ENCODE measurements around the gene GABPB2. TPM values are rescaled to one million over a fixed set of nuclear protein-coding genes. Genes with fewer than 3 reads are reported as not detected.

Gene GABPB2
- total RNA-seq, 1 experiment from 2014 or later: 6.4 TPM

- DNase-seq (peak; percentile 21), ATAC-seq (no peak)
- no peak within 1 kb of the TSS for H3K27ac ChIP-seq (ENCODE audit: low read length)
- H3F3A ChIP-seq (ENCODE audit: low read length, unreplicated experiment): no peaks in the 10 kb centered on the region
- intact Hi-C loops (cut with micrococcal nuclease): no loop called here
- no peak within 1 kb of the TSS for H3K4me2 ChIP-seq (ENCODE audit: low read length)
- BruUV-seq (replicated peaks): no TSS peak
- no peak within 1 kb of the TSS for H3K4me3 ChIP-seq (ENCODE audit: low read length)
- CTCF ChIA-PET: no interaction called here
- H2AFZ ChIP-seq (ENCODE audit: low read length): no peak within 1 kb of the TSS
- TF ChIP-seq CTCF (conservative IDR thresholded peaks at IDR 0.05; ENCODE audit: low read depth, low read length): no peak
- TF ChIP-seq EZH2 (IDR thresholded peaks at IDR 0.05; ENCODE audit: low read length, unreplicated experiment): no peak
- TF ChIP-seq EZH2phosphoT487 (IDR thresholded peaks at IDR 0.05; ENCODE audit: borderline replicate concordance, low read length): no peak
- no peaks in the 10 kb centered on the region for H4K20me1 ChIP-seq (ENCODE audit: low read length)
- no peak within 1 kb of the TSS for H3K9ac ChIP-seq (ENCODE audit: low read length)
- no peaks in the 10 kb centered on the region for H3K27me3 ChIP-seq (ENCODE audit: low read length)
- no peaks in the 10 kb centered on the region for H3K9me2 ChIP-seq (replicated peaks; ENCODE audit: low read length)
- H3K36me3 ChIP-seq (ENCODE audit: low read depth, low read length): no peaks in the 10 kb centered on the region; the same call in 1 of the 2 replicates
- no peaks in the 10 kb centered on the region for H3K79me2 ChIP-seq (ENCODE audit: low read length)
- peaks cover 5% of the 10 kb centered on the region for H3K4me1 ChIP-seq (ENCODE audit: insufficient read depth, low read length)
- POLR2A ChIA-PET (ENCODE audit: unreplicated experiment): no interaction called here
- H3K9me3 ChIP-seq (ENCODE audit: low read length): no peaks in the 10 kb centered on the region
Measured at GRCh38 chr1:151036356-151036755, 34.2 kb upstream of the GABPB2 start, which contains the start of gene BNIPL. Gene BNIPL (plus strand): TSS chr1:151036586. CDS start chr1:151036726, 140 bp downstream.

- H3K9me2 ChIP-seq (replicated peaks; ENCODE audit: low read length): no peaks in the 10 kb centered on the region
- DNase-seq (no peak), ATAC-seq (no peak)
- H3K4me2 ChIP-seq (ENCODE audit: low read length): no peak overlapping the region
- H2AFZ ChIP-seq (ENCODE audit: low read length): no peak overlapping the region
- CTCF ChIA-PET: no interaction called here
- H3K27me3 ChIP-seq (ENCODE audit: low read length): no peaks in the 10 kb centered on the region
- H3K4me1 ChIP-seq (ENCODE audit: insufficient read depth, low read length): peaks cover 5% of the 10 kb centered on the region
- H3K4me3 ChIP-seq (ENCODE audit: low read length): no peak overlapping the region
- TF ChIP-seq EZH2phosphoT487 (IDR thresholded peaks at IDR 0.05; ENCODE audit: borderline replicate concordance, low read length) (no peak), CTCF (conservative IDR thresholded peaks at IDR 0.05; ENCODE audit: low read depth, low read length) (no peak), EZH2 (IDR thresholded peaks at IDR 0.05; ENCODE audit: low read length, unreplicated experiment) (no peak)
- no peaks in the 10 kb centered on the region for H3K9me3 ChIP-seq (ENCODE audit: low read length)
- no peaks in the 10 kb centered on the region for H3F3A ChIP-seq (ENCODE audit: low read length, unreplicated experiment)
- no peaks in the 10 kb centered on the region for H3K79me2 ChIP-seq (ENCODE audit: low read length)
- no peaks in the 10 kb centered on the region; the same call in 1 of the 2 replicates for H3K36me3 ChIP-seq (ENCODE audit: low read depth, low read length)
- H4K20me1 ChIP-seq (ENCODE audit: low read length): no peaks in the 10 kb centered on the region
- no peak overlapping the region for H3K9ac ChIP-seq (ENCODE audit: low read length)
- no TSS peak for BruUV-seq (replicated peaks)
- POLR2A ChIA-PET (ENCODE audit: unreplicated experiment): no interaction called here
- H3K27ac ChIP-seq (ENCODE audit: low read length): no peak overlapping the region
- intact Hi-C loops (cut with micrococcal nuclease): no loop called here
Measured at GRCh38 chr1:151037032-151037431, 33.5 kb upstream of the GABPB2 start.

- Histone ChIP-seq H3K4me3 (ENCODE audit: low read length) (no peak overlapping the region), H3K79me2 (ENCODE audit: low read length) (no peaks in the 10 kb centered on the region), H3K9me2 (replicated peaks; ENCODE audit: low read length) (no peaks in the 10 kb centered on the region), H3K9me3 (ENCODE audit: low read length) (no peaks in the 10 kb centered on the region), H2AFZ (ENCODE audit: low read length) (no peak overlapping the region), H3K4me2 (ENCODE audit: low read length) (no peak overlapping the region), H4K20me1 (ENCODE audit: low read length) (no peaks in the 10 kb centered on the region), H3K36me3 (ENCODE audit: low read depth, low read length) (no peaks in the 10 kb centered on the region; the same call in 1 of the 2 replicates), H3K4me1 (ENCODE audit: insufficient read depth, low read length) (peaks cover 5% of the 10 kb centered on the region), H3F3A (ENCODE audit: low read length, unreplicated experiment) (no peaks in the 10 kb centered on the region), H3K27me3 (ENCODE audit: low read length) (no peaks in the 10 kb centered on the region), H3K9ac (ENCODE audit: low read length) (no peak overlapping the region), H3K27ac (ENCODE audit: low read length) (no peak overlapping the region)
- no peak for DNase-seq
- ATAC-seq: no peak
- TF ChIP-seq EZH2 (IDR thresholded peaks at IDR 0.05; ENCODE audit: low read length, unreplicated experiment) (no peak), CTCF (conservative IDR thresholded peaks at IDR 0.05; ENCODE audit: low read depth, low read length) (no peak), EZH2phosphoT487 (IDR thresholded peaks at IDR 0.05; ENCODE audit: borderline replicate concordance, low read length) (no peak)
- BruUV-seq (replicated peaks): no TSS peak
- POLR2A ChIA-PET (ENCODE audit: unreplicated experiment): no interaction called here
- intact Hi-C loops (cut with micrococcal nuclease): no loop called here
- CTCF ChIA-PET: no interaction called here
Measured at GRCh38 chr1:151039521-151039920, 31.0 kb upstream of the GABPB2 start.

Data from PC-3 (cell line).